SKM-1 treated with dmso at 0.1 percent for 144 hours (cell line): ENCODE results near the gene VASP.

Experiments used
- DNase-seq: peaks from one replicate; lab custom pipeline; 2025; ENCODE audit not compliant: unreplicated experiment; lab: John Stamatoyannopoulos, UW

The VASP gene

DNA sequence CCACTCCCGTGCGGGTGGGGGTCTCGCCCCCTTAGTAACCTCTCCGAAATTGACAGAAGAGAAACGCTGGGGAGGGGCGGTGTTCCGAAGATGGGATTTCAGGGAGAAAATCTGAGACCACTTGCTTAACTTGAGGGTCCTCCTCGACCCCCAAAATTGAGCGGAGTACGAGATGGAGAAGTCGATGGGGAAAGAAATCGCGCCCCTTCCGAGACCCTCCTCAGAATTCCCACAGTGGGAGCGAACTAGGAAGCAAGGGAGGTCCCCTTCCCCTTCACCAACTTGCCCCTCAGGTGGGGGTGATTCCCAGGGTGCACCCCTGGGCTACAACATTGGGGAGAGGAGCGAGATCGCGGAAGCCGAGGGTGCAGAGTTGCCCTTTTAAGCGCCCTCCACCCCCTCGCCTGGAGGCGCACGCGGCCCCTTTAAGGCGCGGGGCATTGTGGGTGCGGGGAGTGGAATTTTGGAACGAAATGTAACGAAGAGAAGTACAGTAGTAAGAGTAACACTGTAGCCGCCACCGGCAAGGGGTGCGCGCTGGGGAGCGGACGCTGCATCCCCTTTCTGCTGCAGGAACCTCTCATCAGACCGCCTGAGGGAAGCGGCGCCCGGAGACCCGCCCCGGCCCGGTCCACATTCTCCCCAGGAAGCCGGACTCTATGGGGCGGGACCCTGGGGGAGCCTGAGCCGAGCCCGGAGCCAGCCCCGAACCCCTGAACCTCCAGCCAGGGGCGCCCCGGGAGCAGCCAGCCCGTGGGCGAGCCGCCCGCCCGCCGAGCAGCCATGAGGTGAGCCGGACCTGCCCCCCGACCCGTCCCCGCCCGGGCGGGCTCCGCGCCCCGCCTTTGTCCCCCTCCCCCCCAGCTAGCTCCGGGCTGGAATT, at the start of gene VASP:
TSS of gene VASP (plus strand) at position 491 of the 883 bp plus-strand sequence. CDS start at position 784, 293 bp downstream.
- peak; percentile 82 for DNase-seq

DNA sequence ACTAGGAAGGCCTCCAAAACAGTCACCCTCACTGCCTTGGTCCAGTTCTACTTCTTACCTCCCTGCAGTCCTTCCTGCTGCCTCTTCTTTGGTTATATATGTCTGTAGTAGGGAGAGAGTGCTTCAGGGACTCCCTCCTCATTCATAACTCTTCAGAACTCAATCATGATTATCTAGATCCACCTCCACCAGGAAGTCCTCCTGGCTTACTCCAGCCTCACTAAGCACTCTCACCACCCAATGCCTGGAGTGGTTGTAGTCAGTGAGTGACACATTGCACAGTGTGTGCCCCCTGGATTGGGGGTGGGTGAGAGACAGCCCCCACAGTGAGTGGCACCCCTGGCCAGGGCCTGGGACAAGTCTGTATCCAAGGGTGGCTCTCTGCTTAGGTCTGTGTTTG, 49.5 kb upstream of the VASP start:
- no peak for DNase-seq

DNA sequence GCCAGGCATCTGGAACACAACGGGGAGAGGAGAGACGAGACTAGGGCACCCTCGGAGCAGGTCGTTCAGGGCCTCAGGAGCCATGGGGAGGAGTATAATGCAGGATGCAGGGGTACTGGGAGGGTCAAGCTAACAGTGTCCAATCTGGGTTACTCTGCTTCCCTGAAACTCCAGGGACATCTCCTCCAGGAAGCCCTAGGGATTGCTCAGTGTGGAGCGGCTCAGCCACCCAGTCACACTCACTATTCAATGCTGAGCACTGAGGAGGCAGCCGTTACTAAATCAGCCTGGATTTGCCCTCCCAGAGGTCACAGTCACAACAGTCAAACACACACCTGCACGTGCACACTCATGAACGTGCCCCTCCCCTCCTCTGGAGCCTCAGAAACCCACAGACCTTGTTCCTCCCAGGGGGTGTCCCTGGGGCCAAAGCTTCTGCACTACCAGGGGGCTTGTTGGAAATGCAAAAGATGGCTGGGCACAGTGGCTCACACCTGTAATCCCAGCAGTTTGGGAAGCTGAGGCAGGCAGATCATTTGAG, 46.4 kb upstream of the VASP start:
- no peak for DNase-seq

- DNase-seq: no peak
Measured at GRCh38 chr19:45462174-45462573, 45.1 kb upstream of the VASP start.

- no peak for DNase-seq
Measured at GRCh38 chr19:45463241-45463640, 44.0 kb upstream of the VASP start.

GRCh38 chr19:45464274-45464673, 43.0 kb upstream of the VASP start:
- DNase-seq: no peak

GRCh38 chr19:45464852-45465441, 42.3 kb upstream of the VASP start:
- DNase-seq: no peak

- no peak for DNase-seq
Measured at GRCh38 chr19:45467115-45467455, 40.2 kb upstream of the VASP start.

DNA sequence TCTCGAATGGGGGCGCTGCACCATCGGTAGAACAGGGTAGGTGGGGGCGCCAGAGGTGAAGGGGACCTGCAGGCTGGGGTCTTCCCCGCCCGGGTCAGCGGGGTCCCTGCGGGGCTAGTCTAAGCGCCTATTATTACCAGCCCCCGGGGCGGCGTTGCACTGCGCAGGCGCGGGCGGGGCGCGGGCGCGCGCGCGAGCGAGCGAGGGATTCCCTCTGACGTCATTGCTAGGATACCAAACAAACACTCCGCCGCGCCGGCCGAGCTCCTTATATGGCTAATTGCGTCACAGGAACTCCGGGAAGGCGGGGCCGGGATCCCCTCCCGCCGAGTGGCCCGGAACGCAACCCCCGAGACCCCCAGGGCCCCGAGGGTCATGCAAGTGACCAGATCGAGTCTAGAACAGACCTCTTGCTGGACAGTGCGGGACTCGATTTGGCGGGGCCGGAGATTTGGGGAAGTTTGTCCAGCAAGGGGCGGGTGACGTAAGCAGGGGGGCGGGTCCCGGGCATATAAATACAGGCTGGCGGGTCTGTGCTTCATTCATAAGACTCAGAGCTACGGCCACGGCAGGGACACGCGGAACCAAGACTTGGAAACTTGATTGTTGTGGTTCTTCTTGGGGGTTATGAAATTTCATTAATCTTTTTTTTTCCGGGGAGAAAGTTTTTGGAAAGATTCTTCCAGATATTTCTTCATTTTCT, 39.7 kb upstream of the VASP start, which contains the start of gene FOSB:
TSS of gene FOSB (plus strand) at position 541 of the 703 bp plus-strand sequence. CDS start 591 bp downstream, outside the sequence.
- peak; percentile 54 for DNase-seq

GRCh38 chr19:45468159-45468651, 39.1 kb upstream of the VASP start:
- DNase-seq: no peak

DNA sequence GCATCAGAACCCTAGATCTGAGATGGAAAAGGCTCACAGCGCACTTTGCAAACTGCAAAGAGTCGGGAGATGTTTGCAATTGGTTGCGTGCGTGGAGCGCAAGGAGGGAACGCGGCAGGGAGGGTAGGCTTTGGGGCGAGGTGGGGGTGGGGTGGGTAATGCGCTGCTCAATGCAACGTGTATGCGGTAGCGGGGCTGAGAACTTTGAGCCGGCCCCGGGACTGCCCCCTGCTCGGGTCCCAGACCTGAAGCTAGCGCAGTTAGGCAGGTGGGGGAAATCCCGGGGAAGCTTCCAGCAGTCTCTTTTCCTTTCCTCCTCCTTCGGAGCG, 38.5 kb upstream of the VASP start:
- DNase-seq: no peak

DNA sequence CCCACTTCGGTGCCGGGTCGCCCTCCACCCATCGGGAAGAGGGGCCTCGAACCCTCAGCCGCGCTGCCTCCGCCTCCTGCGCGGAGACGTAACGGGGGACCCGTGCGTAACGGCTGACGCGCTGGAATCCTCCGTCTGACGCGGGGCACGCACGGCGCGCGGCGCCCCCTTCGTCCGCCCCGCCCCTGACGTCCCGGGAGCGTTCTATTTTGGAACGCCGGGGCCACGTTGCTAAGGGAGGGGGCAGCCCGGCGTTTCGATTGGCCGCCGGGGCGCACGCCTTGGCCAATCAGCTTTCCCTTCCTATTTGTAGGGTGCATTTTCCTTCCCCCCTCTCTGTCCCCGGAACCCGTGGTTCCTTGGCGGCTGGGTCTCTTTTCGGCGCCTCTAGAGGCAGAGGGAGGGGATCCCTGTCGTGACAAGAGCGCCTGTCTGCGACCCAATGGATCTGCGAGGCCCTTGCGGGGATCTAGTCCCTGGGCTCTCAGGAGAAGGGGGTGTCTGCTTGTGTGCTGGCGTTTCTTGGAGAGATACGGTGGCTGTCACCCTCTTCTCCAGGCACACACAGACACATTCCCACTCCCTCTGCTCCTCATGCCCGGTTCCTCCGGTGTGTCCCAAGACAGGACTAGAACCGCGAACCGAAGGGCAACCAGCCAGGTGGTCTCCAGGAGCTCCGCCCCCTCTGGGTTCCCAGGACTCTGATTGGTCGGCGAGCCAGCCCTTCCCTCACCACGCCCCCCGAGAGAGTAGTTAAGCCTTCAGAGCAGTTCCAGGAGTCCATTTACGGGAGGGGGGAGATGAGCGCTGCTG, 37.9 kb upstream of the VASP start:
- peak; percentile 80 for DNase-seq

- no peak for DNase-seq
Measured at GRCh38 chr19:45469945-45470761, 37.1 kb upstream of the VASP start.

DNA sequence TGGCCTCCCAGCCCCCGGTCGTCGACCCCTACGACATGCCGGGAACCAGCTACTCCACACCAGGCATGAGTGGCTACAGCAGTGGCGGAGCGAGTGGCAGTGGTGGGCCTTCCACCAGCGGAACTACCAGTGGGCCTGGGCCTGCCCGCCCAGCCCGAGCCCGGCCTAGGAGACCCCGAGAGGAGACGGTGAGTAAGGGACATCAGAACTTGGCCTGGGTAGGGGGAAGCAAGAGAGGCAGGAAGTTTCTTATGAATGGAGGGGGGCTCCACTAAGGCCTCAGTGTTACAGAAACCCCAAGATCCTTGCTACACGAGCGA, 36.6 kb upstream of the VASP start:
- DNase-seq: no peak

DNA sequence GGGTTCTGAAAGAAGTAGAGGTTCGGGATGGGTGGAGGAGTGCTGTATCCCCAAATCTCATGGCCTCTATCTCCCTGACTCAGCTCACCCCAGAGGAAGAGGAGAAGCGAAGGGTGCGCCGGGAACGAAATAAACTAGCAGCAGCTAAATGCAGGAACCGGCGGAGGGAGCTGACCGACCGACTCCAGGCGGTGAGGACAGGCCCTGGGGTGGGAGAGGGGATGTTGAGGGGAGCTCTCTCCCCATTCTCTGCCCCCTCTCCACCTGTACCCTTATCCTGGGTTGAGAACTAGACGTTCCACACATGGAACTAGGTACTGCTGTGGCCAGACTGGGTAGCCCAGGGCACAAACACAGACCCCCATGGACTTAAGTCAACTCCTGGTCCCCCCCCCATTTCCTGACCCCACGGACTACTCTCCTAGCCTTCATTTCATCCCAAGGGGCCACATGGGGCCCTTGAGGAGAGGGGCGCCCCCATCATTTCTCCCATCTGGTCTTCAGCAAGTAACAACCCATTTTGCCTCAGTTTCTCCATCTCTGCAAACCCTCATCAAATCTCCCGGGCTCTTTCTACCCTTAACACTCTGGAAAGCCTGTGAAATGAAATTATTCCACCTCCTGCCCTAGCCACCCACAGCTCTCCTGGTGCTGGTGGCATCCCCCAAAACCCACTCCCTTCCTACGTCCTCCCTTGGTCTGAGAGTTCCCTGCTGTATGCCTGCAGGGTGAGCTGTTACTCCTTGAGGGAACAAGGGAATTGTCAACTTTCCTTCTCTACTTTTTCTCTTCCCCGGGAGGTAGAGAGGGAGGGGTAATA, 36.0 kb upstream of the VASP start:
- DNase-seq: no peak

DNA sequence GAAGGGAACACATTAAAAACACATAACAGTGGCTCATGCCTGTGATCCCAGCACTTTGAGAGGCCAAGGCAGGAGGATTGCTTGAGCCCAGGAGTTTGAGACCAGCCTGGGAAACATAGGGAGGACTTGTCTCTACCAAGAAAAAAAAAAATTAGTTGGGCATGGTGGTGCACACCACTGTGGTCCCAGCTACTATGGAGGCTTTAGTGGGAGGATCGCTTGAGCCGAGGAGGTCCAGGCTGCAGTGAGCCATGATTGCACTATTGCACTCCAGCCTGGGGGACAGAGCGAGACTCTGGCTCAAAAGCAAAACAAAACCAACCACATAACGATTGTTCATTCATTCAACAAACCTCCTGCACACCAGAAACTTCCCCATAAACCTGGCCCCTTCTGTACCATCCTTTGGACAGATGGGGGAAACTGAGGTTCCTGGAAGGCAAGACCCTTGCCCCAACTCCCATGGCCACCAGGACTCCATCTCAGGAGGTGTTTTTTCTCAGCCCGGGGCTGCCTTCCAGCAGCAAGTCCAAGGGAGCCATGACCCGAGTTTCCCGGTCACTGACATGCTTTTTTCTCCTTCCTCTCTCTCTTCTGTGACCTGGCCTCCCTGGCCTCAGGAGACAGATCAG, 35.2 kb upstream of the VASP start:
- no peak for DNase-seq

DNA sequence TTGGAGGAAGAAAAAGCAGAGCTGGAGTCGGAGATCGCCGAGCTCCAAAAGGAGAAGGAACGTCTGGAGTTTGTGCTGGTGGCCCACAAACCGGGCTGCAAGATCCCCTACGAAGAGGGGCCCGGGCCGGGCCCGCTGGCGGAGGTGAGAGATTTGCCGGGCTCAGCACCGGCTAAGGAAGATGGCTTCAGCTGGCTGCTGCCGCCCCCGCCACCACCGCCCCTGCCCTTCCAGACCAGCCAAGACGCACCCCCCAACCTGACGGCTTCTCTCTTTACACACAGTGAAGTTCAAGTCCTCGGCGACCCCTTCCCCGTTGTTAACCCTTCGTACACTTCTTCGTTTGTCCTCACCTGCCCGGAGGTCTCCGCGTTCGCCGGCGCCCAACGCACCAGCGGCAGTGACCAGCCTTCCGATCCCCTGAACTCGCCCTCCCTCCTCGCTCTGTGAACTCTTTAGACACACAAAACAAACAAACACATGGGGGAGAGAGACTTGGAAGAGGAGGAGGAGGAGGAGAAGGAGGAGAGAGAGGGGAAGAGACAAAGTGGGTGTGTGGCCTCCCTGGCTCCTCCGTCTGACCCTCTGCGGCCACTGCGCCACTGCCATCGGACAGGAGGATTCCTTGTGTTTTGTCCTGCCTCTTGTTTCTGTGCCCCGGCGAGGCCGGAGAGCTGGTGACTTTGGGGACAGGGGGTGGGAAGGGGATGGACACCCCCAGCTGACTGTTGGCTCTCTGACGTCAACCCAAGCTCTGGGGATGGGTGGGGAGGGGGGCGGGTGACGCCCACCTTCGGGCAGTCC, 34.5 kb upstream of the VASP start:
- no peak for DNase-seq

- DNase-seq: no peak
Measured at GRCh38 chr19:45473367-45473681, 34.0 kb upstream of the VASP start.
